Measurements from ENCODE around the gene TVP23C.
"Not testable (repeated sequence)": the region's sequence is repeated elsewhere in the genome, so short reads cannot be mapped to it uniquely, and the experiment has no call there.

Gene TVP23C
- 1.9 to 5.2 reads per million in 2 experiments for total RNA-seq

DNA sequence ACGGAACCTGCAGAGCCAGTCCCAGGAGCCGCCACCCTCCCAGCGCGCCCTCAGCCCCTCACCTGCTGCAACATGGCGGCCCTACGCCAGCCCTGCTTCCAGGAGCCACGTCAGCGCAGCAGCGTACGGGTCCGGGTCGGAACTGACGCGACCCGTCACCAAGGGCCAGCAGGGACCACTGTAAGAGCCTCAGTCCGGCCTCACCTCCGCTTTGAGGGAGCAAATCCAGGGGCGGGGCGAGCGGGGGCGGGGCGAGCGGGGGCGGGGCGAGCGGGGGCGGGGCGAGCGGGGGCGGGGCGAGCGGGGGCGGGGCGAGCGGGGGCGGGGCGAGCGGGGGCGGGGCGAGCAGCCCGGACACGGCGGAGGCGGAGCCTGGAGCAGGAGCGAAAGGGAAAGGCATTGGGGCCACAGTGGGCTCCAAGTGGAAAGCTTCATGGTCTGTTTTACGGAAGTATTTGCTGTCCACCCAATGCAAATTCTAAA is at the start of gene TVP23C:
Gene TVP23C, minus strand, starts transcription at position 109 of the 483 bp plus-strand sequence. Its CDS starts 35 bp downstream, at position 74.
- DNase-seq (ENCODE audit: low read depth): peak; percentile 45

GRCh38 chr17:15592960-15593359 is 29.7 kb upstream of the TVP23C start:
- DNase-seq (ENCODE audit: low read depth): not testable (repeated sequence)

- not testable (repeated sequence) for DNase-seq (ENCODE audit: low read depth)
These were observed 28.7 kb upstream of the TVP23C start for GRCh38 chr17:15591986-15592385.

- DNase-seq (ENCODE audit: low read depth): not testable (repeated sequence)
These were observed 27.6 kb upstream of the TVP23C start for GRCh38 chr17:15590844-15591243.

DNA sequence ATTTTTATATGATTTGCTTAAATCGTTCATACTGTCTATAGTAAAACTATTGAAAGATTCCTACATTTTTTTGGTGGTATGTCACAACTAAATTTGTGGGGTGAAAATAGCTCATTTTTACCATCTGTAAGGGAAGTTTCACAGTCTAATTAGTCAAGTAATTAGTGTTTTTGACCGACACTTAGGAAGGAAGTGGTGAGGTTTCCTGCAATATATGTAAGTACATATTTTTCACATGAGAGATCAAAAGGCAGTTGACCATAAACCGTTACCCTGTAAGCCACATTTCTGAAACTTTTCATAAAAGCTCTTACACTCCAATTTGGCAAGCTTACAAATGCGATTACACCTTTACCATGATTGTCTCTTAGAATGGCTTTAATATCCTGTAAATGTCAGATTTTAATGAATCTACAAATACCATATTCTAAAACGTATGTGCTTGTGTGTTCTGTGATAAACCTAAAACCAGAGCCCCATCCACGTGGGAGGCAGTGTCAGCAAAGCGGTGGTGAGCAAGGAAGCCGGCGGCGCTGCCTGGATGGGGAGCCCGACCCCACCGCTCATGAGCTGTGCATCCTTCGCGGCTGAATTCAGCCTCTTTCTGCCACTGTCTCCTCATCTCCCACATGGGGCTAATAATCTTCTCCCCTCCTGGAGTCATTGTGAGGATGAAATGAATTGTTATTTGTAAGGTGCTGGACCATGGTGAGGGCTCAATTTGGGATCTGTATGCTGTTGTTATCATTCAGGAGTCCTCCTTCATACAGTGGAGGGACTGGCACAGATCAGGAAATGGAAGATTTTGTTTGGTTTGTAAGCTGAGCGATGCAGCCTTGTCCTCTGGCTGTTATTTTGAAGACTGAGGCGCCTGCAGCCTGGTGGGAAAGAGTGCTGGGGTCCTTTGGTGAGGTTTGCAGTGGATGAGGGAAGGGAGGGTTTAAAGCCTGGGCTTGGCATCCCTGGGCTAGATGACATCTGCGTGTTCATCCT is 26.6 kb upstream of the TVP23C start:
- not testable (repeated sequence) for DNase-seq (ENCODE audit: low read depth)

DNA sequence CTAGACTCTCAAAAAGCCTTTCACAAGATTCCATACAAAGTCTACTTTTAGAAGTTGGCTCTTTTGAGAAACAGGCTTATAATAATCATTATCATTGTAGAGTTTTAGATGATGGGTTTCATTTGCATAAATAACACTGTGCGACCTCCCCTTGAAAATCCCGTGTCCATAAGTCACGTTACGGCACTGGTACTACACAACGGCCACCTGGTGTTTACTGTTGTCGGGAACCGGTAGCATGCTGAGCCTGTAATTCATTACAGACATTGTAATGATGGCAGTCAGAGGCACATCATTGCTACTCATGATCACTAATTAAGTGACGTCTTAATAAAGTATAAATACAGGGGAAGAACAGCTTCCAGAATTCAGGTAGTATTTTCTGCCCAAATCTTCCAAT is 24.7 kb upstream of the TVP23C start:
- not testable (repeated sequence) for DNase-seq (ENCODE audit: low read depth)

DNA sequence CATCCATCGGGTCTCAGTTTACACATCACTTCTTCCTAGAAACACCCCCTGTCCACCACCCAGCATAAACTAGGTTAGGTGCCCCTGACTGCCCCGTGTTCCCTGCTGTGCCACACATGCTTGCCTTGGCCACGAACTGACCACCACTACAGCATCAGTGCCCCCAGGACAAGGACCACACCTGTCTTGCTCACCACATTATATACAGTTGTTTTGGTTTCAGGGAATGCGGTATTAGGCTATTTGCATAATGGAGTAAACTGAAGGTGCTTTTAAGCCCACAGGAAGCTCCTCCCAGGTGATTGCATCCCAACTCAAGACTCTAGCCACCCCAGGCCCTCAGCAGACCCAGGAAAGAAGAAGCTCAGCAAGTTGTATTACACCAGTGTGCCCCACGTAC is 20.0 kb upstream of the TVP23C start:
- not testable (repeated sequence) for DNase-seq (ENCODE audit: low read depth)

DNA sequence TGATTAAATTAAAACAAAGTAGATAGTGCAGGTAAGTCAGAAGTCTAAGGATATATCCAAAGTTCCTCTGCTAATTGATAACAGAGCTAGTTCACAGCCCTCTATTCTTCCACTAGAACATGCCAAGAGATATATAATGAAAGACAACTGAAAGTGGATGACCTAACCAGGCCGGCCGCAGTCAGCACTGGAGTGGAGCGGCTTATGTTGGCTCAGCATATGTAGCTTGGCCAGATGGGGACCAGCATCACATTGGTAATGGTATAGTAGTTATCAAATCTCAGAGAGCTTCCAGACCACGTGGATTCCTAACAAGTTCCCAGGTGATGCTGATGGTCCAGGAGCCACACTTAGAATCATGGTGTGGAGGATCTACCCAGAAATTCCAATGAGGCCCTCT is 18.2 kb upstream of the TVP23C start:
- not testable (repeated sequence) for DNase-seq (ENCODE audit: low read depth)

- not testable (repeated sequence) for DNase-seq (ENCODE audit: low read depth)
These were observed 13.6 kb upstream of the TVP23C start for GRCh38 chr17:15576848-15577247.

DNA sequence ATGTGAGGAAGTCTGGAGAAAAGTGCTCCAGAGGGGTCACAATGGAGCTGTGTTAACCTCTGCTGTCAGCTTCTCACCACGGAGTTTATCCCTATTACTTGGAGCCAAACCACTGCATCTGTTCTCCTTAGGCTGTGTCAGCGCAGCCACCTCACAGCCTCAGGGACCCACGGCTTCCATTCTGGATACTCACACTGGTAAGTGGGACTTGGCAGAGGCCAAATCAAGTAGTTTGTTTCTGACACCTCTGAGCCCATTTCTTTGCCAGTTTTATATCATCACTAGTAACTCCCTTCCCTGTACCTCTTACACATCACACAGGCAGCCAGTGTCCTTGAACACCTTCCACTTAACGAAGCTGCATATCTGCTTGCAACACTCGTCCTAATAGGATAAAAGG is 11.4 kb upstream of the TVP23C start:
- DNase-seq (ENCODE audit: low read depth): not testable (repeated sequence)

GRCh38 chr17:15573870-15574269 is 10.6 kb upstream of the TVP23C start:
- not testable (repeated sequence) for DNase-seq (ENCODE audit: low read depth)

DNA sequence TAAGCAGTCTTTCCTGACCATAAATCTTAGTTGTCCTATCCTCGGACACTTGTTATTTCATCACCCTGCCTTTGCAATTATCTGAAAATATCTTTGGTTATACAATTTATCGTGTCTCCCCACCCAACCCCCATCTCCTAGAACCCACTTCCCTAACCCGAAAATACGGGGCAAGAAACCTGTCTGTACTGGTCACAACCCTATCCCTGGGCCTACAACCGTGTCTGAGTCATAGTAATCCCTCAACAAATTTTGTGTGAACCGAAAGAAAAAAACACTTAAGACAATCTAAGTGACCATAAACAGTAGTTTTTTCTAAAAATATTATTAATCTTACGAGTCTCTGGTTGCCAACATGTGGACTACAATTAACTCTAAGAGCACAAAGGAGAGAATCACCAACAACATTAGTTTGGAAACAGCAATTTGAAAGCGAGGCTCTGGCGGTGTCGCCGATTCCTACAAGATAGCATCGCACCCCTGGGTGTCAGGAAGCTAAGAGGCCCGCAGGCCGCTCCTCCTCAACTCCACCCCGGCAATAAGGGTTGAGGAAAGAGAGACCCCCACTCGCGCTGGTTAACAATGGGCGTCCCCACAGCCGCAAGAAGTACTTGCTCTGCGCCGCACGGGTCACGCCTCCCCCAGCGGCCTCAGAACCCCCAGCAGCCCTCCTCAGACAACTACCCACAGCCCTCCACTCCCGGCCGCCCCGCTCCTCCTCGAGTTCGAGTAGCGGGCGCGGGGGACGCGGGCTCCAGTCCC is 489 bp downstream of the TVP23C start:
- peak; percentile 4 for DNase-seq (ENCODE audit: low read depth)

DNA sequence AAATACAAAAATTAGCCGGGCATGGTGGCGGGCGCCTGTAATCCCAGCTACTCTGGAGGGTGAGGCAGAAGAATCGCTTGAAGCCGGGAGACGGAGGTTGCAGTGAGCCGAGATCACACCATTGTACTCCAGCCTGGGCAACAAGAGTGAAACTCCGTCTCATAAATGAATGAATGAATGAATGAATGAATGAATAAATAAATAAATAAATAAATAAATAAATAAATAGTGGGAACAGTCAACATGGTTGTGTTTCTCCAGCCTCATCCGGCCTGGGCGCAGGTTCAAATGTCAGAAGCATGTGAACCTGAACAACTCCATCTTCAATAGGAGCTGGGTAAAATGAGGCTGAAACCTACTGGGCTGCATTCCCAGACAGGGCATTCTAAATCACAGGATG is 1.8 kb downstream of the TVP23C start:
- not testable (repeated sequence) for DNase-seq (ENCODE audit: low read depth)

GRCh38 chr17:15558403-15559105 is 4.7 kb downstream of the TVP23C start:
- DNase-seq (ENCODE audit: low read depth): not testable (repeated sequence)

DNA sequence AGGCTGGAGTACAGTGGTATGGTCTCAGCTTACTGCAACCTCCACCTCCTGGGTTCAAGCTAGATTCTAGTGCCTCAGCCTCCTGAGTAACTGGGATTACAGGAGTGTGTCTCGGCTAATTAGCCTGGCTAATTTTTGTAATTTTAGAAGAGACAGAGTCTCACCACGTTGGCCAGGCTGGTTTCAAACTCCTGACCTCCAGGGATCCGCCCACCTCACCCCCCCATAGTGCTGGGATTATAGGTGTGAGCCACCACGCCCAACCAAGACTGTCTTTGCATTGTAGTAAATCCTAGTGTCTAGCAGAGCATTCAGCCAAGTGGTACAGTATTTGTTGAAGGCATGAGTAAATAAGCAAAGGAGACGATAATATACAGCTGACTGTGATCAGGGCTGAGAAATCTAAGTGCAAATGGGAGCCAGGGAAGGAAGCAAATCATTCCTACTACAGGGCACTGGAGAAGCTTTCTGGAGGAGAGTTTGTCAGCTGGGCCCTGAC is 5.9 kb downstream of the TVP23C start:
- DNase-seq (ENCODE audit: low read depth): not testable (repeated sequence)

- not testable (repeated sequence) for DNase-seq (ENCODE audit: low read depth)
These were observed 10.4 kb downstream of the TVP23C start for GRCh38 chr17:15552932-15553331.

- DNase-seq (ENCODE audit: low read depth): not testable (repeated sequence)
These were observed 13.7 kb downstream of the TVP23C start for GRCh38 chr17:15549552-15549951.

DNA sequence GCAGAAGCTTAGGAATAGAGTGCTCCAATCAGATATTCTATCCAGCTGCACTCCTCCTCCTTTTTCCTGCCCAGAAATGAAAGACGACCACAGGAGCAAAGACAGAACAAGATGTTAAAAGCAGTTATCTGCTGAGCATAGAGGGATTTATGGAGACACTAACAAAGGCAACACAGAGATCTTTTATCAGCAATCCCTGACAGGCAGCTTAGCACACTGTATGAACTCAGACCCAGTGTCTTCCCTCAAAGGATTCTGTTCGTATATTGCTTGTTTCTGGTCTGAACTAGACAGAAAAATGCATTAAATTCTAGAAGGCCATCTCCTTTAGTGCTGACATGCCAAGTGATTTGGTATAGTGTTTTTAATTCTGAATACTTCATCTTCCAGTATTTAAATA is 16.7 kb downstream of the TVP23C start:
- DNase-seq (ENCODE audit: low read depth): not testable (repeated sequence)

DNA sequence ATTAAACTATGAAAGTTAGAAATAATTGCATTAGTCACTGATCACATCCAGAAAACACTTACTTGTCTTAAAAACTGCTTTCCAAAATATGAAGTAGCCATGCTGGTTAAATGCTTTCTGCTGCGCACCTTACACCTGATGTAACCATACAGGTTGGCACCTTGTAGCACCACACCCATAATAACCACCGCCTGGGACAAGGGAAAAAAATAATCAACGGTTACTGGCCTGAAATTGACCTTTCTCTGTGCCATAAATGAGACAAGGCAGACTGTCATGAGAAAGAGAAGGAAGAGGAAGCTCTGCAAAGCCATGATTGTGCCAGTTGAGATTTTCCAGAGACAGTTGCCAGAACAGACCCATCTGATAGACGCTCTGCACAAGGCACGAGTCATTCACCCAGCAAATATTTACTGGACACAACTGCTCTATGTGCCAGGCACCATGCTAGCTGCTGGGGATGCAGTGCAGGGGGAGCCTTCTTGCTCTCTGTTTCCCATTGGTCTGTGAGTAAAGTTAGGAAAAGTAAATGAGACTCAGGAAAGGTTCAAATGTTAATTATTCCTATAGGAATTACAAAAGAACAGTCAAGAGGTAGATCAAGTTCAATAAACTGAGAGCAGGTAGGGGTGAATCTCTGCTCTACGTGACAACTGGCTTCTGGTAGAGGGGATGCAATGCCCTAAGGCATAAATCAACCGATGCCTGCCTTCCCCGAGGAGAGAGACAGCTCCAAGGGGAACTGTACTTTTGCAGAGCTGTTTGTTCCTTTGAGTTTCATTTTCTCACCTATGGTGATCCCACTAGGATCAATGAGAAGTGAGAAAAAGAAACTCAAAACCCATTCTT is 22.7 kb downstream of the TVP23C start:
- DNase-seq (ENCODE audit: low read depth): not testable (repeated sequence)

- DNase-seq (ENCODE audit: low read depth): not testable (repeated sequence)
These were observed 30.2 kb downstream of the TVP23C start for GRCh38 chr17:15533122-15533521.

Data from T follicular helper cell (primary cell).